ENCODE data around the gene PLXNA1. TPM values are rescaled to one million over a fixed set of nuclear protein-coding genes. Genes with fewer than 3 reads are reported as not detected.

The PLXNA1 gene
- total RNA-seq, 2 experiments from 2014 or later, result 4.6 to 15.0 TPM

DNA sequence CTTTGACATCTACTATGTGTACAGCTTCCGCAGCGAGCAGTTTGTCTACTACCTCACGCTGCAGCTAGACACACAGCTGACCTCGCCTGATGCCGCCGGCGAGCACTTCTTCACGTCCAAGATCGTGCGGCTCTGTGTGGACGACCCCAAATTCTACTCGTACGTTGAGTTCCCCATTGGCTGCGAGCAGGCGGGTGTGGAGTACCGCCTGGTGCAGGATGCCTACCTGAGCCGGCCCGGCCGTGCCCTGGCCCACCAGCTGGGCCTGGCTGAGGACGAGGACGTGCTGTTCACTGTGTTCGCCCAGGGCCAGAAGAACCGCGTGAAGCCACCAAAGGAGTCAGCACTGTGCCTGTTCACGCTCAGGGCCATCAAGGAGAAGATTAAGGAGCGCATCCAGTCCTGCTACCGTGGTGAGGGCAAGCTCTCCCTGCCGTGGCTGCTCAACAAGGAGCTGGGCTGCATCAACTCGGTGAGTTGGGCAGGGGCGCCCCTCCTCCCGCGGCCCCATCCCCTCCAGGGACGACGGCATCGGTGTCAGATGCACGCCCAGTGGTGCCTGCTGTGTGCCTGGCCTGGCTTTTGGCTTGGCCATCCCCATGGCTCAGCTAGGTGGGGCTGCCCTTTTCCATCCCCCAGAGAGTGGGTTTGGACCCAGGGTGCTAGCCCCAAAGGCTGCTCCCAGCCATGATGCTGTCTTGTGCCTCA lies 6.6 kb downstream of the PLXNA1 start:
- Mint-ChIP-seq H3K27ac (no peak overlapping the region), H3K36me3 (no peaks in the 10 kb centered on the region), H3K4me3 (no peak overlapping the region), H3K9me3 (ENCODE audit: low read depth) (no peaks in the 10 kb centered on the region), H3K4me1 (no peaks in the 10 kb centered on the region), H3K27me3 (no peaks in the 10 kb centered on the region)
- ATAC-seq (no peak), DNase-seq (no peak)
- CTCF ChIA-PET, result no interaction called here

DNA sequence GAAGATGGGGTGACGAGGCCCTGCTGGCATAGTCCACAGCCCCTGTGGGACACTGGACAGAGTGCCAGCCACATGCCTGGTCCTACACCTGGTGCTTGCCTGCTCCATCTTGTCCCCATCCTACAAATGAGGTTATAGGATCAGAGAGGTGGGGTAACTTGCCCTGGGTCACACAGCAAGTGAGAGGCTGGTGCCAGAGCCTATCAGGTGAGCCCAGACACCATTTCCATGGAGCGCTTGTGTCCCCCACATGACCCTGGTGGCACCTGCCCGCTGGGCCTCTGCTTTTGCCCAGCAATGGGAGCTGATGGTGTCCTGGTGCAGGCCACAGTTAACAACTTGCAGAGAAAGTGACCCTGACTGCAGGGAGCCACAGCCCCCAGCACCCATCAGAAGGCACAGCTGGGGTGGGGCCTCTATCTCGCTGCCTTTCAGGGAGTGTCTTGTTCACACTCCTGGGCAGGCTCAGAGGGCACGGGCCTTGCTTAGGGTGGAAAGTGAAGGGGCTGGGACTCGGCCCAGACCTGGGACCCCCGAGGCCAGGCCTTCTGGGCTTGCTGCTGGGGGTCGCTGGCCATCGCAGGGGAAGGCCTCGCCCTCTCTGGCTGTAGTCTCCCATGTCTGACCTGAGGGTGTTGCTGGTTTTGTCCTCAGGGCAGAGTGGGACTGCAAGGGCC lies 7.2 kb downstream of the PLXNA1 start:
- DNase-seq (no peak), ATAC-seq (no peak)
- no peaks in the 10 kb centered on the region for H3K9me3 Mint-ChIP-seq (ENCODE audit: low read depth)
- no peaks in the 10 kb centered on the region for H3K36me3 Mint-ChIP-seq
- H3K27ac Mint-ChIP-seq, result no peak overlapping the region
- CTCF ChIA-PET, result no interaction called here
- no peaks in the 10 kb centered on the region for H3K4me1 Mint-ChIP-seq
- H3K4me3 Mint-ChIP-seq, result no peak overlapping the region
- no peaks in the 10 kb centered on the region for H3K27me3 Mint-ChIP-seq

DNA sequence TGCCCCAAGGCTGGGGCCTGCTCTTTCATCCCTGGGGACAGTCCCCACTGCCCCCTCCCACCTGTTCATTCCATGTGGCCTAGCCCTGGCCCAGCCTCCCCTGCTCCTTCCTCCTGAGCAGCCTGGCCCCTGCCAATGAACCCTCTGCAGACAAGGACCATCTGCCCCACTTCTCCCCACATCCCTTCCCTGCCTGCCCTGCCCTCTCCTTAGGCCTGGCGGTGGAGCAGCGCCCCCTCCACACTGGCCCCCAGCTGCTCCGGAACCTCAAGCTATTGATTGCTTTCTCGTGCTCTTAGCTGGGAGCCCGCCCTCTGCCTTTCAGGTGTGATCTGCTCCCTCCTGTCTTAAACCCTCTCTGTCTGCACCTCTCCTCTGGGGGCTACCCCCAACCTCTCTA lies 8.0 kb downstream of the PLXNA1 start:
- no peak overlapping the region for H3K4me3 Mint-ChIP-seq
- no peaks in the 10 kb centered on the region for H3K36me3 Mint-ChIP-seq
- DNase-seq (no peak), ATAC-seq (no peak)
- no peaks in the 10 kb centered on the region for H3K4me1 Mint-ChIP-seq
- H3K9me3 Mint-ChIP-seq (ENCODE audit: low read depth), result no peaks in the 10 kb centered on the region
- no peaks in the 10 kb centered on the region for H3K27me3 Mint-ChIP-seq
- no peak overlapping the region for H3K27ac Mint-ChIP-seq
- CTCF ChIA-PET, result no interaction called here

DNA sequence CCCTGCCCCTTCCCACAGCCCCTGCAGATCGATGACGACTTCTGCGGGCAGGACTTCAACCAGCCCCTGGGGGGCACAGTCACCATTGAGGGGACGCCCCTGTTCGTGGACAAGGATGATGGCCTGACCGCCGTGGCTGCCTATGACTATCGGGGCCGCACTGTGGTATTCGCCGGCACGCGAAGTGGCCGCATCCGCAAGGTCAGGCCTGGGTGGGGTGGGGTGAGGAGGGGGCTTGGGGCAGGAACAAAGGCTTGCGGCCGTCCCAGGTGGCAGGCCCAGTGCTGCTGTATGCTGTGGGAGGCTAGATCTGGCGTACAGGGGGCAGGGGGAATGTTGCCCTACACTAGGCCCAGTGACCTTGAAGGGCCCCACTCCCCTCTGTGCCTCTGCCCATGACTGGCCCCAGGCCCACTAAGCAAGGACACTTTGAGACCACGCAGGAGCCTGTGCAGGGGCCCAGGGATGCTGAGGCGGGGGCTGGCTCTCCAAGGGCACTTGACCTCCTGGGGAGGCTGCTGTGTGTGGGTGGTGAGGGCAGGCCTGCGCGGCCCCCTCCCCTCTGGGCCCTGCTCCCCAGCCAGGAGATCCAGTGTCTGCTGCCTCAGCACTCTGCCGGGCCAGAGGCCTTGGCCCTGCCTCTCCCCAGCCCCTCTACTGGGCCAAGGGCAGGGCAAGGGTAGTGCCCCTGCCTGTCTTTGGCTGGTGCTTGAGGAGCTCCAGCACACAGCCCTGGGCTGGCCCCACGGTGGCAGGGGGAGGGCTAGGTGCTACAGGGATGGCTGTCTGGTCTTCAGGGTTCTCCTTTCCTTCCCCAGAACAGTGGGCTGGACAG lies 8.7 kb downstream of the PLXNA1 start:
- DNase-seq (no peak), ATAC-seq (no peak)
- Mint-ChIP-seq H3K4me3 (no peak overlapping the region), H3K27me3 (no peaks in the 10 kb centered on the region), H3K4me1 (no peaks in the 10 kb centered on the region), H3K36me3 (no peaks in the 10 kb centered on the region), H3K27ac (no peak overlapping the region), H3K9me3 (ENCODE audit: low read depth) (no peaks in the 10 kb centered on the region)
- CTCF ChIA-PET, result interaction anchor here (1.5 kb wide), 1 partner anchor 9 kb away, joined by 6 read pairs; the partner anchor contains the start of gene PLXNA1

DNA sequence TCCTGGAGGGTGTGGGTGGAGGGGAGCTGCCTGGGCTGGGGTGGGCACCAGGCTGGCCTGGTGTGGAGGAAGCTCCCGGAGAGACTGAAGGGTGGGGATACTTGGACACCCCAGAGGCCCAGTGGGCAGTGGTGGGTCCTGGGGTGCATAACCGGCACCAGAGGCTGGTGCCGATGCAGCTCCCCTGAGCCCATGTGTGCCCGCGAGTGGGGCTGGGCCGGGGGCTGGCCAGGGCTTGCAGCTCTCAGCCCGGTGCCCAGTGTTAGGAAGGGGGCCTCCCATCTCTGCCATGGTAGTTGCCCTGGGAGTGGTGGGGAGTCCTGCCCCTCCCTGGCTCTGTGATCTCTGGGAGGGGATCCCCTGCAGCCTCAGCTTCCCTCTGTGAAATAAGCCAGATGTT lies 9.3 kb downstream of the PLXNA1 start:
- DNase-seq, result no peak
- Mint-ChIP-seq H3K27me3 (no peaks in the 10 kb centered on the region), H3K36me3 (no peaks in the 10 kb centered on the region), H3K4me1 (no peaks in the 10 kb centered on the region), H3K27ac (no peak overlapping the region), H3K4me3 (no peak overlapping the region), H3K9me3 (ENCODE audit: low read depth) (no peaks in the 10 kb centered on the region)
- ATAC-seq, result no peak
- CTCF ChIA-PET, result interaction anchor here (1.5 kb wide), 1 partner anchor 10 kb away, joined by 6 read pairs; the partner anchor contains the start of gene PLXNA1

DNA sequence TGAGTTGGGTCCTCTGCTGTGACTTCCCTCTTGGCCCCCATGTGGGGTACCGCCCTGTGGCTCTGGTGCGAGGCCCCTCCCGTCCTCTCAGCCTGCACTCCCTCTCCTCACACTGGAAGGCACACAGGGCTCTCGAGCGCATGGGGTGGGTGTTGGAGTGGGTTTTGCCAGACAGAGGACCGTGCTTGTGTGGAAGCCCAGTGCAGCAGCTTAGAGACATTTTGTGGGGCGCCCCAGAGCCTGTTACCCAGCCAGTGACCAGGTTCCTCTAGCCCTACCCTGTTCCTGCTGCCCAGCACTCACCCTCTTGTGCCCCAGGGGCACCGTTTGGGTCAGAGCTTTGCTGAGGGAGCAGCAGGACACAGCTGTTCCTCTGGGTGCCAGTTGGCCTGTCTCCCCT lies 9.9 kb downstream of the PLXNA1 start:
- H3K4me3 Mint-ChIP-seq, result no peak overlapping the region
- H3K9me3 Mint-ChIP-seq (ENCODE audit: low read depth), result no peaks in the 10 kb centered on the region
- H3K27me3 Mint-ChIP-seq, result no peaks in the 10 kb centered on the region
- no peak for DNase-seq
- H3K27ac Mint-ChIP-seq, result no peak overlapping the region
- ATAC-seq, result no peak
- H3K36me3 Mint-ChIP-seq, result no peaks in the 10 kb centered on the region
- no peaks in the 10 kb centered on the region for H3K4me1 Mint-ChIP-seq
- CTCF ChIA-PET, result interaction anchor here (1.5 kb wide), 1 partner anchor 10 kb away, joined by 6 read pairs; the partner anchor contains the start of gene PLXNA1

DNA sequence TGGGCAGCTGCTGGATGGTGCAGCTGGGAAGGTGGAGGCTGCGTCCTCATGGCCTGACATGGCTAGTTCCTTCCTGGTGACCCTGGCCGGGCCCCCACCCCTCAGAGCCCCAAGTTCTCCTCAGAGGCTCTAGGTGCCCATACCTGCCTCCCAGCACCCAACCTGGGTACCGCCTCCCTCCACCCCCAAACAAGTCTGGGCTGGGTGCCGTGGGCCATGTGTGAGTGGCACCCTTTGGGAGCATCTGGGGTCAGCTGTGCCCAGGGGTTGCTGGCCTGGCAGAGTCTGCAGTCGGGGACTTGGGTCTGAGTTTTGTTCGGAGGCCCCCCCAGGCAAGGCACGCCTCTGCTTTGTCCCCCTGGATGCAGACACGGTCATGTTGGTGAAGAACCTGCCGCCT lies 10.5 kb downstream of the PLXNA1 start:
- DNase-seq (no peak), ATAC-seq (no peak)
- Mint-ChIP-seq H3K4me3 (no peak overlapping the region), H3K27me3 (no peaks in the 10 kb centered on the region), H3K27ac (no peak overlapping the region), H3K4me1 (no peaks in the 10 kb centered on the region), H3K9me3 (ENCODE audit: low read depth) (no peaks in the 10 kb centered on the region), H3K36me3 (no peaks in the 10 kb centered on the region)
- CTCF ChIA-PET, result interaction anchor here (1.2 kb wide), 1 partner anchor 11 kb away, joined by 3 read pairs; the partner anchor contains the start of gene PLXNA1

DNA sequence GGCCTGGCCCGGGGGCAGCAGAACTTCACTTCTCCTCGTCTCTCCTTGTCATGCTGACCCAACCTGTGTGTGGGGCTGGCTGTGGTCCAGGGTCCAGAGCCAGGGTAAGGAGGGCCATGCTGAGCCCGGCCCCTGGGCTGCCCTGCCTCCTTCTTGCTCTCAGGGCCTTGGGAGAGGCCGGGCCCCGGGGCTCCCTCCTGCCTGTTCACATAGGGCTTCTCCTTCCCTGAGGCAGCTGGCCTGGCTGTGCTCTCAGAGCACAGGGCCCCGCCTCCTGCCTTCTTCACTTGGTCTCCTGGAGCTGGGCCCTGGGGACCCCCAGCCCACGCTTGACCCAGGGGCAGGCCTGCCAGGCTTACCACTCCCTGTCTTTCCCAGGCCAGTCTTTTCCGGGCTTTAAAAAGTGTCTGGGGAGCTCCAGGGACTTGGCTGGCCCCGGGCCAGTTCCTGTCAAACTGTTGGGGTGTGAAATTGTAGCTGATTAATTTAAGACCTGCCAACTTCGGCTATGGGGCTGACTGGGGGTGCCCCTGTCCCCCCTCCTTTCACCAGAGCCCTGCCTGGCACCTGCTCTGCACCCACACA lies 11.8 kb downstream of the PLXNA1 start:
- CTCF ChIA-PET, result interaction anchor here (1.2 kb wide), 1 partner anchor 12 kb away, joined by 3 read pairs; the partner anchor contains the start of gene PLXNA1
- H3K27me3 Mint-ChIP-seq, result no peaks in the 10 kb centered on the region

DNA sequence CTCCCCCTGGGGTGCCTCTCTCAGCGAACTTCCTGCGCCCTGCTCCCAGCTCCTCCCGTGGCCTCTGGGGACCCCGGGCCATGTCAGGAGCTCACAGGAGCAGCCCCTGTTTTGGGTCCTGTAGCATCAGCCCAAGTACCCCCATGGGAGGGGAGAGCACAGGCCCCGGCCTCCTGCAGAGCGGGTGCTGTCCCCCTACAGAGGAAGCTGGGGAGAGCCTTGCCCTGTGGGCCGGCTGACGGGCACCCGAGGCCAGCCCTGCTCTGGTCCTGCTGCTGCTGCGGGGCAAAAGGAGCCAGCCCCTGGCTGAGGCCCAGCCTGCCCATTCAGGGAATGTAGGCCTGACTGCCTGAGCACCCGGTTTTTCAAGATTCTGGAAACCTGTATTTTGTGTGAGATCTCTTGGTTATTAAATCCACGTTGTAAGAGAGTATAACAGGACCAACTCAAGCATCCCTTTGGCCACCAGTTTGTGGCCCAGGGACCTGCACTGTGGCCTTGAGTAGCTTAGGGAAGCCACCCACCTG lies 12.4 kb downstream of the PLXNA1 start:
- Mint-ChIP-seq H3K9me3 (ENCODE audit: low read depth) (no peaks in the 10 kb centered on the region), H3K4me3 (no peak overlapping the region), H3K27me3 (no peaks in the 10 kb centered on the region), H3K27ac (no peak overlapping the region), H3K4me1 (no peaks in the 10 kb centered on the region), H3K36me3 (no peaks in the 10 kb centered on the region)
- ATAC-seq, result no peak
- CTCF ChIA-PET, result interaction anchor here (1.0 to 1.2 kb wide), 2 partner anchors 243 to 316 kb away, joined by 3 read pairs; no protein-coding TSS in a partner anchor
- no peak for DNase-seq

More for the DNA sequence above, 11.8 kb downstream of the PLXNA1 start:
- Mint-ChIP-seq H3K27ac (no peak overlapping the region), H3K4me3 (no peak overlapping the region), H3K4me1 (no peaks in the 10 kb centered on the region), H3K9me3 (ENCODE audit: low read depth) (no peaks in the 10 kb centered on the region), H3K36me3 (no peaks in the 10 kb centered on the region)
- ATAC-seq (no peak), DNase-seq (no peak)

DNA sequence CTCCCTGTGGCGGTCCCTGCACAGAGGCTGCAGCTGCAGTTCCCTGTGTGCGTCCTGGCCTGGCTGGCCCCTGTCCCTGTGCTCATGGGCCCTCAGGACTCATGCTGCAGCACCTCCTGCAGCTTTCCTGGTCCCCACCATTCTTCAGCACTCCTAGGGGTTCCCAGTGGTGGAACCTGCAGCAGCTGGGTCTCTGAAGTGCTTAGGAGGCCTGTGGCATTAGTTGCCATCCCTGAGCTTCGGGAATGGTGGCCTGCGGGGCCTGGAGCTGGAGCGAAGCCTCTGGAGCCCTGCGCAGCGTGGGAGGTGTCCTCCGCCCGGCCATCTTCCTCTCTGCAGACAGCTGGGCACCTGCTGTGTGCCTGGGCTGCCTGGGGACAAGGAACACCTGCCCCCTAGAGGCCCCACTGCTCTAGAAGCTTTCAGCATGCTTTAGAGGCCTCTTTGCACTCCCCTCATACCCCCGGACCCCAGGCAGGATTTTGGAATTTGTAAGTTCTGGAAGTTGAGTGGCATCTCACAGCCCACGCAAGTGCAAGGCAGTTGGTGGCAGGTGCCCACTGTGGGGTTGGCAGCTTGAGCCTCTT lies 13.1 kb downstream of the PLXNA1 start:
- H3K36me3 Mint-ChIP-seq, result no peaks in the 10 kb centered on the region
- H3K4me1 Mint-ChIP-seq, result no peaks in the 10 kb centered on the region
- no peaks in the 10 kb centered on the region for H3K27me3 Mint-ChIP-seq
- H3K4me3 Mint-ChIP-seq, result no peak overlapping the region
- no peak overlapping the region for H3K27ac Mint-ChIP-seq
- no peak for DNase-seq
- CTCF ChIA-PET, result interaction anchor here (0.8 to 1.2 kb wide), 4 partner anchors 13 to 317 kb away, joined by 3 read pairs; no protein-coding TSS in a partner anchor
- no peaks in the 10 kb centered on the region for H3K9me3 Mint-ChIP-seq (ENCODE audit: low read depth)
- ATAC-seq, result peak; percentile 16

DNA sequence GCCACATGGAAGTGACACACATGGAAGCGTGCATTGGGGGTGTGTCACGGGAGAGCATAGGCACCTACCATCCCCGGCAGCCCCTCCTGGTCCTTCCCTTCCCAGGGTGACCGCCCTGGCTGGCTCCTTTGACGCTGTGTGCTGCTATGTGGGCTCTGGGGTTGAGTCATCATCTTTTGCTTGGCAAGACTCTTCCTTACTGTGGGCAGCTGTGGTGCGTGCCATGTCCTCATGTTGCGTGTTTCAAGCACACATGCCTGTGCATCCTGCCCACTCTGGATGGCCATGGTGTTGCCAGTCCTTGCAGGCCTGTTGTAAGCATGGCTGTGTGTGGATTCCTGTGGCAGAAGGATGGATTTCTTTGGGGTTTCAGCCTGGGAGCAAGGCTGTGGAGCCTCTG lies 14.0 kb downstream of the PLXNA1 start:
- Mint-ChIP-seq H3K4me1 (no peaks in the 10 kb centered on the region), H3K27ac (no peak overlapping the region), H3K36me3 (no peaks in the 10 kb centered on the region), H3K4me3 (no peak overlapping the region), H3K27me3 (no peaks in the 10 kb centered on the region), H3K9me3 (ENCODE audit: low read depth) (no peaks in the 10 kb centered on the region)
- CTCF ChIA-PET, result no interaction called here
- no peak for ATAC-seq
- no peak for DNase-seq

DNA sequence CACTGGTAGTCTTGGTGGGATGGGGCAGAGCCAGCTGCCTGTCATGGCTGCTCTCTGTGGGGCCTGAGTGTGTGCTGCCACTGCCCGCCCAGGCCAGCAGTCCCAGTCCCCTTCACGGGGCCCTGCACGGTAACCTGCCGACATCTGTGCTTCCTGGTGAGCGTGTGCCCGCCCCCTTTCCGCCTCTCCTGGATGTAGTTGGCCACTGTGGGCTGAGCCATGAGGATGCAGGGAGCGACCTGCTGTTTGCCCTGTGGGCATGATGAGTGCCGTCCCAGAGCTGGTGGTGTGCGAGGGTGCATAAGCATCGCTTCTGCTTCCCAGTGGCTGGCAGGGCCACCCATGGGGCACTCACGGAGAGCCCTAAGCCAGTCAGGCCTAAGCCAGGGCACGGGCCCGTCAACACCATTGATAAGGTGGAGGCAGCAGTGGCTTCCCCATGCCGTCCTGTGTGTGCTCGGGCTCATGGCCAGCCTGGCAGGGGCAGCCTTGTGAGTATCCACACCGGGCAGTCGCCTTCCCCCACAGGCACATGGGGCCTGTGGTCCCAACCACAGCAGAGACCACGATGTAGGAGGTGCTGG lies 14.6 kb downstream of the PLXNA1 start:
- Mint-ChIP-seq H3K27me3 (no peaks in the 10 kb centered on the region), H3K27ac (no peak overlapping the region), H3K9me3 (ENCODE audit: low read depth) (no peaks in the 10 kb centered on the region), H3K4me3 (no peak overlapping the region), H3K36me3 (no peaks in the 10 kb centered on the region), H3K4me1 (no peaks in the 10 kb centered on the region)
- ATAC-seq (no peak), DNase-seq (no peak)
- CTCF ChIA-PET, result no interaction called here
